GM19351 (cell line): ENCODE measurements around the gene BST2.

ENCODE experiments used
- ATAC-seq: cut with Tn5 transposase; IDR thresholded peaks from one replicate; pipeline ENCODE4 v1.9.1; 2021; ENCODE audit warnings: mild to moderate bottlenecking, moderate library complexity; ENCODE audit not compliant: unreplicated experiment

Gene BST2

DNA sequence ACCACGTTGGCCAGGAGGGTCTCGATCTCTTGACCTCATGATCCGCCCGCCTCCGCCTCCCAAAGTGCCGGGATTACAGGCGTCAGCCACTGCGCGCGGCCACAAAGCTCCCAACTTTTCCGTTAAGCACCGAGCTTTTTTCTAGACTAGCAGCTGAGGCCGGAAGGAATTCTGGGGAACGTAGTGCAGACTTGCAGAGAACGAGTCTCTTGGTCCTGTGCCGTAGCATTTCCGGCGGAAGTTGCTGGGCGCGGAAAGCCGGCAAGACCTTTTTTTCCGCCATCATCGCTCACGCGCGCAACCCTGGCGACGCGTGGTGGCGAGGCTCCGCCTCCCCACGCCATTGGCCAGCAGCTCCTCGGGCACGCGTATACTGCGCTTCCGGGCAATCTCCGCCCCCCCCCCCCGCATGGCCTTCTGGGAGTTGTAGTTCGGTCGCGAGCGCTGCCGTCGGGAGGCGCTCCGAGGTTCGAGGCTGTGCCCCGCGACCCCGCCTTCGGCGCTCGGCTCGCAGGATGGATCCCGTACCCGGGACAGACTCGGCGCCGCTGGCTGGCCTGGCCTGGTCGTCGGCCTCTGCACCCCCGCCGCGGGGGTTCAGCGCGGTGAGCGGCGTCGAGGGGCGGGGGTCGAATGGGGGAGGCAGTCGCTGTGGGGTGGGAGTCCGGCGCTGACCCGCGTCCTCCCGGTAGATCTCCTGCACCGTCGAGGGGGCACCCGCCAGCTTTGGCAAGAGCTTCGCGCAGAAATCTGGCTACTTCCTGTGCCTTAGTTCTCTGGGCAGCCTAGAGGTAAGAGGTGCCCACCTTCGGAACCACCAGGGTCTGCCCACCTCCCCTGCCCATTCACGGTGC lies 14.4 kb upstream of the BST2 start, which contains the start of gene MVB12A:
MVB12A (plus strand) TSS at position 427 of the 854 bp plus-strand sequence; CDS start at position 516, 89 bp downstream.
- ATAC-seq = peak; percentile 92

DNA sequence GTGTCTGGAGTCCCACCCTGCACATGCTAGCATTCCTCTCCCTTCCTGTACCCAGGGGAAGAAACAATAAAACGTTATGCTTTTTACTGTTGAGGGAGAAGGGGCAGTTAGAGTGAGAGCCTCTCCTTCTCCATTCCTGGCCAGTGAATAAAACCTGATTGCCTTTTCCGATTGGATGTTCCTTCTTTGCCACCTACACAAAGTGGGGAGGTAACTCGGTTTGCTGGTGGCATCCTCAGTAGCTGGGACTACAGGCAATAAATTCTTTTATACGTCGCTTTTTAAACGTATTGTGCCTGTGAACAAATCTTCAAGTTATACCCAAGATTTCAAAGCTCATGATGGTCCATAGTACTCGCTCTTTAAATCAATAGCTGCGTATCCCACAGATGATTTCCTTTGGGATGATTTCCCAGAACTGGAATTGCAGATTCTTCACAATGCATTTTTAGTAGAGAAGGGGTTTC lies 13.8 kb upstream of the BST2 start:
- ATAC-seq = no peak

DNA sequence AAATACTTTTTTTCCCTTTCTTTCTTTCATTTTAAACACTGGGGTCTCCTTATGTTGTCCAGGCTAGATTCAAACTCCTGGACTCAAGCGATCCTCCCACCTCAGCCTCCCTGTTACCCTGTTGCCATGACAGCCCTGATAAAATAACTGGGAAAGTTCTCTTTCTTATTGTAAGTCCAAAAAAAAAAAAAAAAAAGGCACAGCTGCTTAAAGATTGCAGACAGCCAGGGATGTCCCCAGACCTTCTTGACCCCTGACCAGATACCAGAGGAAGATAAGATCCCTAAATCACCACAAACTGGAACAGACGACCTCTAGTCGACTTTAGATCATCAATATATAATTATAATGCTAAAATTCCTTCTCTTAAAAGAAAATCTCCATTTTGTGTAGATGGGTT lies 13.3 kb upstream of the BST2 start:
- ATAC-seq = no peak

DNA sequence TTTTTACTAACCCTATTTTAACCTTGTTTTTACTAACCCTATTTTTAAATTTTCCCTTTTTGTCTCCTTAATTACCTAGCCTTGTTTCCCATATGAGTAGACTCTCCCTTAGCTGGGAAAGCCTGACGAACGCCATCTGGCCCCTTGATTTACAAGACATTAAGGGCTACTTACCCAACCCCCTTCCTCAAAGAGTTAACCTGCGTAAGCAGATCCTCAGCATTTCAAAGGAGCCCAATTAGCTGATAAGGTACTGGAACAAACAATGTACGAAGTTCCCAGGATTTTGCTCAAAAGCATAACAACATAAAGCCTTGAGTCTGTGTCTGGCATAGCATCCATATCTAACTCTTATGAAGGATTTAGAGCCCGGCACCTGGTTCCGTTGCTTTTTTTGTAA lies 9.7 kb upstream of the BST2 start:
- ATAC-seq = no peak

DNA sequence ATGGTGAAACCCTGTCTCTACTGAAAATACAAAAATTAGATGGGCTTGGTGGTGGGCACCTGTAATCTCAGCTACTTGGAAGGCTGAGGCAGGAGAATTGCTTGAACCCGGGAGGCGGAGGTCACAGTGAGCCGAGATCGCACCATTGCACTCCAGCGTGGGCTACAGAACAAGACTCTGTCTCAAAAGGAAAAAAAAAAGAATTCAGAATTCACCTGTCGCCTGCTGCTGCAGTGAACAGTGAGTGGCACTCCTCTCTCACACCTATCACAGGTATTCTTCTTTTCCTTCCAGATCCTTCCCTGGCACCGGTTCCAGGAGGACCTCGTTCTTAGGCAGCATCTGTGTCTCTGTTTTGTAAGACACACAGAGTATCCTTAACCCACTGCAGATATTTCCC lies 8.7 kb upstream of the BST2 start:
- no peak for ATAC-seq

DNA sequence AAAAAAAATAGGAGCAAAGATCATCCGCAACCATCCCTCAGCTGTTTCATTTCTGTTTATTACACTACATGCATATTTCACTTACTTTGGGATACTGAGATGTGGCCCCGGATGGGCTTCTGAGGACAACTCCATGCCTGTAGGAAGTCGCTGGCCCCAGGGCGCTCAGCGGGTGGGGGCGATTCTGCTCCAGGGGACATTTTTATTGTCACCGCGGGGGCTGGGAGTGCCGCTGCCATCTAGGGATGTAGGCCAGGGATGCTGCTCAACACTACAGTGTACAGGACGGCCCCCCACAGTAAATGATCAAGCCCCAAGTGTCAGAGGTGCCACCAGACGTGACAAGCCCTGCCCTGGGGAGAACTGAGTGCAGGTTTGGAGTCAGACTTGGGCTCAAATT lies 6.4 kb upstream of the BST2 start:
- ATAC-seq = no peak

DNA sequence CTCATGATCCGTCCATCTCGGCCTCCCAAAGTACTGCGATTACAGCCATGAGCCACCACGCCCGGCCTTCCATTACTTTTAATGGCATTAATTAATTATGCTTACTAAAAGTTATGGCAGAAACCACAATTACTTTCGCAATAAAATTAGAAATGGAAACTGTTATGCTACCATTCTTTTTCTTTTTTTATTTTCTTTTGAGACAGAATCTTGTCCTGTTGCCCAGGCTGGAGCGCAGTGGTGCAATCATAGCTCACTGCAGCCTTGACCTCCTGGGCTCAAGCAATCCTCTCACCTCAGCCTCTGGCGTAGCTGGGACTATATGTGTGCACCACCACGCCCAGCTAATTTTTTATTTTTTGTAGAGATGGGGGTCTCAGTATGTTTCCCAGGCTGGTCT lies 4.6 kb upstream of the BST2 start:
- ATAC-seq = no peak

DNA sequence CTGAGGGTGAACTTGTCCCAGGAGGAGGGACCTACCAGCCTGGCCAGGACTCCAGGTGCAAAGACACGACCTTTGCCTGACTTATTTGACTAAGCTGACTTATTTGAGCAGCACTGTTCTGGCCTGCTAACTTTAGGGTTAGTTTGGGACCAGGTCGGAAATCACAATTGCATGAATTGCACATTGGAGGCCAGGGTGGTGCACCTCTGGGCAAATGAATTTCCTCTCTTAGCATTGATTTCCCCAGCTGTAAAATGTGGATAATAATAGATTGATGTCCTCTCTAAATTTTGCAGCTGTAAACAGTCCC lies 1.4 kb upstream of the BST2 start:
- no peak for ATAC-seq

DNA sequence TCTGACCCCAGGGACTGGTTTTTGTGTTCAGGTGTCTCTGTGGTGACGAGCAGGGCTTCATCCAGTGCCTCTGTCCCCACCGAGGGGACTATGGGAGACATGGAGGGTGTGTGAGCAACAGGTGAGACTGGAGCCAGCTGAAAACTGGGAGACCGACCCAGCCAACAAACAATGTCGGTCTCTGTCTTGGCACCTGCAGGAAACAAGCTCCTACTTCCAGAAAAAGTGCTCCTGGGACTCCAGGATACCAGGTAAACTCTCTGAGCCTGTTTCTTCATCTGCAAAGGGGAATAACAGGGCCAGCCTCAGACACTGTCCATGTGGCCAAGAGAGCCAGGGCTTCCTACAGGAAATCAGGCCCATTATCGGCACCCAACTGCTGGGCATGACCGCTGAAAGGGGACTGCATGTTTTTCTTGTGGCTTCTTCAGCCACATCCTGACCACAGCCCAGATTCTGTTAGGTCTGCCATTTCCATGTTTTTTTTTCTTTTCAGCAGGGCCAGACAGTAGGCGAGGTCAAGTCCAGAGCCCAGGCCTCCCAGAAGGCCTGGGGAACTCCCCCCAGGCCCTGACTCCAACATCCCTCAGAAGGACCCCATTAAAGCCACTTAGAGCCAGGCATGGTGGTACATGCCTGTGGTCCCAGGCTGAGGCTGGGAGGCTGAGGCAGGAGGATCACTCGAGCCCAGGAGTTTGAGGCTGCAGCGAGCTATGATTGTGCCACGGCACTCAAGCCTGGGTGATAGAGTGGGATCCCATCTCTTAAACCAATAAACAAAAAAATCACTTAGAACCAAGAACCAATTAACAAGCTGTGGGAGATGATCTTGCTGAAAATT lies 836 bp upstream of the BST2 start:
- ATAC-seq = no peak

DNA sequence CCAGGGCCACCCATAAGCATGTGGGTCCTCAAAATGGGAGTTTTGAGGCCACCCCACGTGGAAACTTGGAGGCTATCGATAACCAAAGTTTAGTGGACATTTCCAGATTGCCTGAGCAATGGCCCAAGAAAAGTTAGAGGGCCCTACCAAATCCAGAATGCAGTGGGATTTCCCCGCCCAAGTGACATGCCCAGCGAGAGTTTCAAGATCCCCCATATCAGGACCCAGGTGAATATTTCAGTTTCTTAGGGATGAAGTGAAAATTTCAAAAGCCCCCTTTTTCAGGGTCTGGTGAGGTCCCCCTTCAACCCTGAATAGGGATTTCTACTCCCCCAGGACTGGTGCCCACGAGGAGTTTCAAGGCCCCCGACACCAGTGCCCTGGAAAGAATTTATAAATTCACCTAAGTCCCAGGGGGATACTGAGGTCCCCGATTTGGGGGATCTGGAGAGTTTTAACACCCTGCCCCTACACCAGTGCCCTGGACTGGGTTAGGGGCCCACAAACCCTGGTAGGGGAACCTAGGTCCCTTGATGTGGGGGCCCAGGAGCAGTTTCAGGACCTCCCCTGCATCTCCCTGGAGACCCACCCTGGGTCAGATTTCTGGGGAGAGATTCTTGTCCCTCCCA lies 695 bp downstream of the BST2 start:
- no peak for ATAC-seq

DNA sequence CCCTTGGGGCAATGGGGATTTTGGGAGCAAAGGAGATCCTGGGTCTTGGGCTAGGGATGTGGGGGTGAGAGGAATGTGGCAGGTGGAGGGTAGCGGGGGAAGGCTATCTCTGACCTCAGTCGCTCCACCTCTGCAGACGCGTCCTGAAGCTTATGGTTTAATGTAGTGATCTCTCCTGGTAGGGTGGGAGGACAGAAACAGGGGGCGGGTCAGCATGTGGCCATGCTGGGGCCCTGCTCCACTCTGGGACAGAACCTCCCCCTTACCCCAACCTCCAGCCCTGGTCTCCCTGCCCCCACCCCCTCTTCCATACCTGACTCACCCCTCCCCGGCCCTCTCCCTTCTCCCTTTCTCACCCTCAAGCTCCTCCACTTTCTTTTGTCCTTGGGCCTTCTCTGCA lies 1.4 kb downstream of the BST2 start:
- no peak for ATAC-seq

DNA sequence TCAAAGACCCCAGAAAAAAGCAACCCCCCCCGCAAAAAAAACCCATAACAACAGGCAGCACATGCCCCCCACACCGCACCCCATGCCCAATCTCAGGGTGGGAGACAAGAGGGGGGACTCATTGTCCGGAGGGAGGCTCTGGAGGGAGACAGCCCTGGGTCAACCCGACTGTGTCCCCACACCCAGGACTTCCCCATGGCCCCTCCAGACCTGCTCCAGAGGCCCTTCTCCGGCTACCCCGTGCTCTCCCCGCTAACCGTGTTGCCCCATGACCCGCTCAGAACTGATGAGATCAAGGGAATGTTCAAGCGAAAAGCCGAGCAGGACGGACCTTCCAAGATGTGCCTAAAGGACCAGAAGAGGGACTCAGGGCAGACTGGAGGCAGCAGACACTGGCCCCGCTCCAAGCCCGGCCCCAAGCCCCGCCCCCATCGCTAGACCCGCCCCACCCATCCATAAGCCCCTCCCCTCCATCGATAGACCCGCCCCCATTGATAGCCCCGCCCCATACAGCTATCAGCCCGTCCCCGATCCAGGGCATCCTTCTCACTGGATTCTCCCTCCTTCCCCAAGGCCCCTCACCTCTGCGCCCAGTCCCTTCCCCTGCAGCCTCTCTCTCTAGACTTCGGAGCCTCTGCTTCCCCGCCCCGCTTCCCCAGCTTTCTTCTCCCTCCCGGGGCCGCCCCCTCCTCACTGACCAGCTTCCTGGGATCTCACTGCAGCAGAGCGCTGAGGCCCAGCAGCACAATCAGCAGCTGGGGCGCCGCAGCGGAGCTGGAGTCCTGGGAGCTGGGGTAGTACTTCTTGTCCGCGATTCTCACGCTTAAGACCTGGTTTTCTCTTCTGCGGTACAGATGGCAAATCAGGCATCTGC lies 2.2 kb downstream of the BST2 start:
- ATAC-seq = no peak

DNA sequence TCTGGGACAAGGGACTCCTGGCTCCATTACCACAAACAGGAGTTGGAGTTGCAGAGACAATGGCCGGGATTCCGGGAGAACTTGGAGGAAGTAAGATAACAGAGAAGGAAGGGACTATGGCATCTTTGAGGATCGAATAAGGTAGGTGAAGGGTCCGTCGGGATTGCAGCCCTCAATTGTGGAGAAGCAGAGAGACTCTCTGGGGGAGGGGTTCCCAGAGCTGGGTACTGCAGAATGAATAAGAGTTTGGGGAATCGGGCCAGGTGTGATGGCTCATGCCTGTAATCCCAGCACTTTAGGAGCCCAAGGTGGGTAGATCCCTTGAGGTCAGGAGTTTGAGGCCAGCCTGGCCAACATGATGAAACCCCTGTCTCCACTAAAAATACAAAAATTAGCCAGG lies 3.8 kb downstream of the BST2 start:
- no peak for ATAC-seq

DNA sequence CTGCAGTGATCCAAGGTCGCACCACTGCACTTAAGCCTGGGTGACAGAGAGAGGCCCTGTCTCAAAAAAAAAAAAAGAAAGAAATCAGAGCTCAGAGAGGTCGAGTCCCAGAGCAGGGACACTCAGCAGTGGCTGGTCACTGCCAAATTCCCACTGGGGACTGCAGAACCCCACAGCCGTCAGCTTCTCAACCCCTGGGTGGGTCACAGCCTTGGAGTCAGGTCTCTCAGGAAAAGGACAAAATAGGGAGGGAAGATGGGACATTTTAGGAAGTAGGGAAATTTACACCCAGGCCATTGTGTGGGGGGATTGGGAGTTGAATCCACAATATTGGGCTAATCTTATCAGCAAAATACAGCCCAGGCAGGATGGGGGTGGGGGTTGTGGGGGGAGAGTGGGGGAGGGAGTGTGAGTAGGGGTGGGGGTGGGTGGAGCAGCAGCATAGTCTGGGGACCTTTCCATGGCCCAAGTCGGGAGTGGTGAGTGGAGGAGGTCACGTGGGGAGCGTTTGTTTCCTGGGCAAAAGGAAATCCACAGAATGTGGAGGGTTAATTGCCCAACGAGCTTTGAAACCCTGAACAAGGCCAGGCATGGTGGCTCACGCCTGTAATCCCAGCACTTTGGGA lies 6.4 kb downstream of the BST2 start:
- ATAC-seq = no peak

DNA sequence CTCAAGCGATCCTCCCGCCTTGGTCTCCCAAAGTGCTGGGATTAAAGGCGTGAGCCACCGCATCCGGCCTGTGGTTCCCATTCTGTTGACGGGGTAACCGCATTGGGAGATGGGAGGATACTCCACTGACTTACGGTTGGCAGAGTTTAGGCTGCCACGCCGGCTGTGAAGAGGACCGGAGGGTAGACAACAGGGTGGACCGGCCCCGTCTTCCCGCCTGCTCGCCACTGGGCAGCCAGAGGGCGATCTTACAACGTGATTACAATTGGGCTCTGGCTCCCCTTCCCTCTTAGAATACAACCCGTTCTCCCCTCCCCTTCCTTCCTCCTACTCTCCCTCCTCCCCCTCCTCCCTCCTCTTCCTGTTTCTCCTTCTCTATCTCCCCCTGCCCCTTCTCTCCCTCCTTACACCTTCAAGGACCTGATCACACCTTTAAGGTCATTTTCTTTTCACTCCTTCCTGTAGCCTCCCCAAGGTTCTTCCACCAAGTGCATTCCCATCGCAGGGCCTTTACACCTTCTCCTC lies 10.5 kb downstream of the BST2 start:
- no peak for ATAC-seq

DNA sequence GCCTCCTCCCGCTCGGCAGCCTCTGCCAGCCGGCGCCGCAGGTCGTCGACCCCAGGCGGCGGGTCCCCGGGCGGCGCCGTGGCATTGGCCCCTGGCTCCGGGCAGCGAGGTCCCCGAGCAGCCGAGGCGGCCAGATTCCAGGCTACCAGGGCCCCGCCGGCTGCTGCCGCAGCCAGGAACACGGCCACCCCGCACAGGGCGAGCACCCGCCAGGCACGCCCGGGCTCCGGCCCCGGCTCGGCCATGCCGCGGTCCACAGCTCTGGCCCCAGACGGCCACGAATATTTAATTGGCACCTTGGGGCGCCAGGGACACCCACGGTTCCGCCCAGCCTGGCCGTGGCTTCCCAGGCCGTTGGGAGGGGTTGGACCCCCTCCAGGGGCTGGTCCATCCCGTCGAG lies 11.5 kb downstream of the BST2 start, which contains the start of gene CCDC194:
CCDC194 (minus strand) TSS at position 283 of the 400 bp plus-strand sequence; CDS start at position 245, 38 bp downstream.
- ATAC-seq = no peak

DNA sequence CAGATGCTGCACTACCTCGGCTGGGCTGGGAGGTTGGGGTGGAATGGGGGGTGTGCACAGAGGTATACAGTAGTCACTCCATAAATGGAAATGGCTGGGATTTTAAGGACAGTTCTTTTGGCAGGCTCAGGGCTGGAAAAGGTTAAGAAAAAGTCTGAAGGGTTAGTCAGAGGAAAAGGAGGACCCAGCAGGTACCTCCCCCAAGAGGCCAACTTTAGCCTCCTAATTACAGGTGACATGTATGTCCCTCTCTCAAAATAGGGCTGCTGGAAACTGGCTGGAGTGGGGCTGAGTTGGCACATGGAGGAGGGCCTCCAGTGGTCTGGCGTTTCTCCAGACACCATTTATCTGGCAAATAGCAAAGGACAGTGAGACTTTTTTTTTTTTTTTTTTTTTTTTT lies 12.4 kb downstream of the BST2 start:
- ATAC-seq = no peak

DNA sequence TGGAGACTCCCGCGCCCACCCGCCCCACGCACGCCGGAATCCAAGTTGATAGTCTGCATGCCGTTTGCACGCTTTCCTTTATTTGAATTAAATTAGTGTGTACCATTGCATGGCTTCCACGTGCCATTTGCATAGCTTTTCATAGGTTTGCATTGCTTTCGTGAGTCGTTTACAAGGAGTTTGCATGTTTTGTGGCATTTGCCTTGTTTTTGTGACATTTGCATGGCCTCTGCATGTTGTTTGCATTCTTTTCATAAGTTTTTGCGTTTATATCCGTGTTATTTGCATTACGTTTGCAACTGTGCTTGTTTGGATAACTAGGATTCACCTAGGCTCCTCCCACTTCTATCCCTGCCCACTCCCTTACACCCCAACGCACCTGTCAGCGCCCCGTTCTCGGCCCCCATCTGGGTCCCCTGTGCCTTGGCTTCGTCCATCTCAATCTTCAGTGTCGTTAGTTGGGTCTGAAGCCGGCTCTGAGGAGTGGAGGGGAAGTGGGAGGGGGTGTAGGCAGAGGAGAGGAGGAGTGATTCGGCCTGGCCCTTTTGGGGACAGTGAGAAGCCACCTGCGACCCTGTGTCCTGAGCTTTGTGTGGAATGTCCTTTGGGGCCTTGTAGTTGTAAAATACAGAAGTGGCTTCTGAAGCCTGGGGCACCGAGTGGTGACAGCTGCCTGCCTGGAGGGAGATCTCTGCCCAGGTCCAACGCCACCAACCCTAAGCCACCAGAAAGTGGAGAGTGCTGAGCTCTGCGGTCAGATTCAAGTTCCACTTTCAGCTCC lies 13.9 kb downstream of the BST2 start:
- no peak for ATAC-seq
